HEK293 (cell line): ENCODE data around the gene PPDPF.

Source experiments
- CTCF ChIA-PET: fragments of 350-600 bp; formaldehyde crosslinking; extraction: SDS; loops from one replicate; lab custom pipeline; 2021; ENCODE audit warnings: antibody characterized with exemption; lab: Yijun Ruan, JAX
- POLR2A ChIA-PET: fragments of 300-600 bp; formaldehyde crosslinking; extraction: SDS; loops from one replicate; lab custom pipeline; 2020; ENCODE audit warnings: antibody characterized with exemption, inconsistent platforms; lab: Yijun Ruan, JAX
- H3K27ac ChIP-seq: fragments of 200-500 bp; sonication (Bioruptor generic); 2 replicates; pipeline ENCODE4 v1.5.1; 2014; ENCODE audit warnings: low read depth, low read length, control low read depth, inconsistent platforms; ENCODE audit errors: extremely low read depth
- H3K36me3 ChIP-seq, 2 experiments: fragments of 200-500 bp in 1 of 2; sonication (Bioruptor generic) in 1 of 2; 1 replicate in 1 of 2; 2 replicates in 1 of 2; pipeline ENCODE4 v1.5.1; 2014 to 2017; ENCODE audit warnings: inconsistent platforms in 2 of 2, low read length in 2 of 2; ENCODE audit not compliant: control insufficient read depth in 2 of 2, insufficient read depth in 1 of 2
- H3K4me1 ChIP-seq: fragments of 200-500 bp; sonication (Bioruptor generic); 2 replicates; pipeline ENCODE4 v1.5.1; 2014; ENCODE audit warnings: mild to moderate bottlenecking, low read length, inconsistent platforms; ENCODE audit not compliant: control insufficient read depth, insufficient read depth
- H3K4me3 ChIP-seq: 2 replicates; pipeline ENCODE4 v1.5.1; 2011; ENCODE audit warnings: low read depth, mild to moderate bottlenecking, control low read depth, low read length, moderate library complexity
- H3K9me3 ChIP-seq: fragments of 200-500 bp; sonication (Bioruptor generic); 2 replicates; pipeline ENCODE4 v1.5.1; 2014; ENCODE audit warnings: low read depth, low read length, inconsistent platforms; ENCODE audit not compliant: control insufficient read depth, insufficient read depth
- KLF9 ChIP-seq: fragments of 450-650 bp; formaldehyde crosslinking; IDR thresholded peaks from 2 replicates; pipeline ENCODE4 v1.5.1; 2016; ENCODE audit warnings: missing biosample characterization, missing genetic modification characterization, low read depth
- MYNN ChIP-seq: fragments of 450-650 bp; formaldehyde crosslinking; IDR thresholded peaks from 2 replicates; pipeline ENCODE4 v1.5.1; 2016; ENCODE audit warnings: missing biosample characterization, missing genetic modification characterization, borderline replicate concordance
- PATZ1 ChIP-seq: fragments of 450-650 bp; formaldehyde crosslinking; IDR thresholded peaks from 2 replicates; pipeline ENCODE4 v1.5.1; 2016; ENCODE audit warnings: missing biosample characterization, missing genetic modification characterization
- SCRT1 ChIP-seq: fragments of 450-650 bp; formaldehyde crosslinking; IDR thresholded peaks from 2 replicates; pipeline ENCODE4 v1.5.1; 2016; ENCODE audit warnings: missing biosample characterization, missing genetic modification characterization, borderline replicate concordance
- WT1 ChIP-seq: fragments of 450-650 bp; formaldehyde crosslinking; IDR thresholded peaks from 2 replicates; pipeline ENCODE4 v1.5.1; 2016; ENCODE audit warnings: missing biosample characterization, missing genetic modification characterization
- ZBTB17 ChIP-seq: fragments of 450-650 bp; formaldehyde crosslinking; IDR thresholded peaks from 2 replicates; pipeline ENCODE4 v1.5.1; 2016; ENCODE audit warnings: missing biosample characterization, missing genetic modification characterization
- ZBTB20 ChIP-seq: fragments of 450-650 bp; formaldehyde crosslinking; IDR thresholded peaks from 2 replicates; pipeline ENCODE4 v1.5.1; 2016; ENCODE audit warnings: missing biosample characterization, missing genetic modification characterization
- ZNF121 ChIP-seq: fragments of 450-650 bp; formaldehyde crosslinking; IDR thresholded peaks from 2 replicates; pipeline ENCODE4 v1.5.1; 2016; ENCODE audit warnings: missing biosample characterization, missing genetic modification characterization
- ZNF157 ChIP-seq: fragments of 450-650 bp; formaldehyde crosslinking; IDR thresholded peaks from 2 replicates; pipeline ENCODE4 v1.5.1; 2016; ENCODE audit warnings: missing biosample characterization, missing genetic modification characterization
- ZNF341 ChIP-seq: fragments of 450-650 bp; formaldehyde crosslinking; IDR thresholded peaks from 2 replicates; pipeline ENCODE4; 2016; ENCODE audit warnings: low read depth, missing biosample characterization, missing genetic modification characterization
- ZNF354C ChIP-seq: fragments of 450-650 bp; formaldehyde crosslinking; IDR thresholded peaks from 2 replicates; pipeline ENCODE4 v1.5.1; 2016; ENCODE audit warnings: missing biosample characterization, missing genetic modification characterization, low read depth, borderline replicate concordance
- ZNF394 ChIP-seq: fragments of 450-650 bp; formaldehyde crosslinking; IDR thresholded peaks from 2 replicates; pipeline ENCODE4 v1.5.1; 2016; ENCODE audit warnings: missing biosample characterization, missing genetic modification characterization, mild to moderate bottlenecking, moderate library complexity, borderline replicate concordance
- ZNF416 ChIP-seq: fragments of 450-650 bp; formaldehyde crosslinking; IDR thresholded peaks from 2 replicates; pipeline ENCODE4 v1.5.1; 2016; ENCODE audit warnings: missing biosample characterization, missing genetic modification characterization
- ZNF560 ChIP-seq: fragments of 450-650 bp; formaldehyde crosslinking; IDR thresholded peaks from 2 replicates; pipeline ENCODE4 v1.5.1; 2017; ENCODE audit warnings: missing biosample characterization, missing genetic modification characterization, borderline replicate concordance
- ZNF600 ChIP-seq: fragments of 450-650 bp; formaldehyde crosslinking; IDR thresholded peaks from 2 replicates; pipeline ENCODE4 v1.5.1; 2016; ENCODE audit warnings: missing biosample characterization, missing genetic modification characterization
- ZNF639 ChIP-seq: fragments of 450-650 bp; formaldehyde crosslinking; IDR thresholded peaks from 2 replicates; pipeline ENCODE4 v1.5.1; 2016; ENCODE audit warnings: missing biosample characterization, missing genetic modification characterization
- ZNF645 ChIP-seq: fragments of 450-650 bp; formaldehyde crosslinking; IDR thresholded peaks from 2 replicates; pipeline ENCODE4; 2016; ENCODE audit warnings: missing biosample characterization, missing genetic modification characterization
- ZNF707 ChIP-seq: fragments of 450-650 bp; formaldehyde crosslinking; IDR thresholded peaks from 2 replicates; pipeline ENCODE4 v1.5.1; 2016; ENCODE audit warnings: missing biosample characterization, missing genetic modification characterization
- TF ChIP-seq, protein P1 (sequence below): fragments of 450-650 bp; formaldehyde crosslinking; IDR thresholded peaks from 2 replicates; pipeline ENCODE4 v1.5.1; 2016; ENCODE audit warnings: missing biosample characterization, missing genetic modification characterization
- TF ChIP-seq, protein P2 (sequence below): fragments of 450-650 bp; formaldehyde crosslinking; IDR thresholded peaks from 2 replicates; pipeline ENCODE4 v1.5.1; 2016; ENCODE audit warnings: missing biosample characterization, missing genetic modification characterization, borderline replicate concordance

The PPDPF gene

GRCh38 chr20:63532449-63532971 is 11.9 kb downstream of the PPDPF start:
- Histone ChIP-seq H3K36me3 (no peaks in the 10 kb centered on the region), H3K4me3 (no peak overlapping the region), H3K4me1 (no peaks in the 10 kb centered on the region), H3K9me3 (no peaks in the 10 kb centered on the region), H3K27ac (no peak overlapping the region)
- CTCF ChIA-PET: interaction anchor here (0.7 kb wide), 1 partner anchor 588 kb away, joined by 3 read pairs; no protein-coding TSS in a partner anchor
- POLR2A ChIA-PET: no interaction called here
- TF ChIP-seq ZNF341 (tag by site-specific recombination) (no peak), ZBTB20 (no peak), ZNF600 (tag by site-specific recombination) (no peak), ZNF394 (tag by site-specific recombination) (no peak), ZBTB17 (tag by site-specific recombination) (0 out of 2 replicates have a peak, but pooled peaks have one; percentile 3), ZNF560 (tag by site-specific recombination) (no peak), MYNN (tag by site-specific recombination) (no peak), ZNF707 (tag by site-specific recombination) (no peak), ZNF157 (tag by site-specific recombination) (no peak)
- TF ChIP-seq, protein P1, sequence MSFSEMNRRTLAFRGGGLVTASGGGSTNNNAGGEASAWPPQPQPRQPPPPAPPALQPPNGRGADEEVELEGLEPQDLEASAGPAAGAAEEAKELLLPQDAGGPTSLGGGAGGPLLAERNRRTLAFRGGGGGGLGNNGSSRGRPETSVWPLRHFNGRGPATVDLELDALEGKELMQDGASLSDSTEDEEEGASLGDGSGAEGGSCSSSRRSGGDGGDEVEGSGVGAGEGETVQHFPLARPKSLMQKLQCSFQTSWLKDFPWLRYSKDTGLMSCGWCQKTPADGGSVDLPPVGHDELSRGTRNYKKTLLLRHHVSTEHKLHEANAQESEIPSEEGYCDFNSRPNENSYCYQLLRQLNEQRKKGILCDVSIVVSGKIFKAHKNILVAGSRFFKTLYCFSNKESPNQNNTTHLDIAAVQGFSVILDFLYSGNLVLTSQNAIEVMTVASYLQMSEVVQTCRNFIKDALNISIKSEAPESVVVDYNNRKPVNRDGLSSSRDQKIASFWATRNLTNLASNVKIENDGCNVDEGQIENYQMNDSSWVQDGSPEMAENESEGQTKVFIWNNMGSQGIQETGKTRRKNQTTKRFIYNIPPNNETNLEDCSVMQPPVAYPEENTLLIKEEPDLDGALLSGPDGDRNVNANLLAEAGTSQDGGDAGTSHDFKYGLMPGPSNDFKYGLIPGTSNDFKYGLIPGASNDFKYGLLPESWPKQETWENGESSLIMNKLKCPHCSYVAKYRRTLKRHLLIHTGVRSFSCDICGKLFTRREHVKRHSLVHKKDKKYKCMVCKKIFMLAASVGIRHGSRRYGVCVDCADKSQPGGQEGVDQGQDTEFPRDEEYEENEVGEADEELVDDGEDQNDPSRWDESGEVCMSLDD (tag by site-specific recombination): 0 out of 2 replicates have a peak, but pooled peaks have one; percentile 3
- TF ChIP-seq, protein P2, sequence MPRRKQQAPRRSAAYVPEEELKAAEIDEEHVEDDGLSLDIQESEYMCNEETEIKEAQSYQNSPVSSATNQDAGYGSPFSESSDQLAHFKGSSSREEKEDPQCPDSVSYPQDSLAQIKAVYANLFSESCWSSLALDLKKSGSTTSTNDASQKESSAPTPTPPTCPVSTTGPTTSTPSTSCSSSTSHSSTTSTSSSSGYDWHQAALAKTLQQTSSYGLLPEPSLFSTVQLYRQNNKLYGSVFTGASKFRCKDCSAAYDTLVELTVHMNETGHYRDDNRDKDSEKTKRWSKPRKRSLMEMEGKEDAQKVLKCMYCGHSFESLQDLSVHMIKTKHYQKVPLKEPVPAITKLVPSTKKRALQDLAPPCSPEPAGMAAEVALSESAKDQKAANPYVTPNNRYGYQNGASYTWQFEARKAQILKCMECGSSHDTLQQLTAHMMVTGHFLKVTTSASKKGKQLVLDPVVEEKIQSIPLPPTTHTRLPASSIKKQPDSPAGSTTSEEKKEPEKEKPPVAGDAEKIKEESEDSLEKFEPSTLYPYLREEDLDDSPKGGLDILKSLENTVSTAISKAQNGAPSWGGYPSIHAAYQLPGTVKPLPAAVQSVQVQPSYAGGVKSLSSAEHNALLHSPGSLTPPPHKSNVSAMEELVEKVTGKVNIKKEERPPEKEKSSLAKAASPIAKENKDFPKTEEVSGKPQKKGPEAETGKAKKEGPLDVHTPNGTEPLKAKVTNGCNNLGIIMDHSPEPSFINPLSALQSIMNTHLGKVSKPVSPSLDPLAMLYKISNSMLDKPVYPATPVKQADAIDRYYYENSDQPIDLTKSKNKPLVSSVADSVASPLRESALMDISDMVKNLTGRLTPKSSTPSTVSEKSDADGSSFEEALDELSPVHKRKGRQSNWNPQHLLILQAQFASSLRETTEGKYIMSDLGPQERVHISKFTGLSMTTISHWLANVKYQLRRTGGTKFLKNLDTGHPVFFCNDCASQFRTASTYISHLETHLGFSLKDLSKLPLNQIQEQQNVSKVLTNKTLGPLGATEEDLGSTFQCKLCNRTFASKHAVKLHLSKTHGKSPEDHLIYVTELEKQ (tag by site-specific recombination): no peak

- Histone ChIP-seq H3K36me3 (no peaks in the 10 kb centered on the region), H3K9me3 (no peaks in the 10 kb centered on the region), H3K4me3 (no peak overlapping the region), H3K27ac (no peak overlapping the region), H3K4me1 (no peaks in the 10 kb centered on the region)
- CTCF ChIA-PET: interaction anchor here (0.6 kb wide), 1 partner anchor 241 kb away, joined by 3 read pairs; no protein-coding TSS in a partner anchor
- POLR2A ChIA-PET: no interaction called here
- no peak for TF ChIP-seq ZNF645 (tag by site-specific recombination)
- no peak for TF ChIP-seq ZNF121 (tag by site-specific recombination)
- TF ChIP-seq ZNF639 (tag by site-specific recombination): no peak
- TF ChIP-seq SCRT1: no peak
- TF ChIP-seq KLF9 (tag by site-specific recombination): no peak
- TF ChIP-seq ZNF416 (tag by site-specific recombination): no peak
- no peak for TF ChIP-seq ZNF354C (tag by site-specific recombination)
- TF ChIP-seq ZNF394 (tag by site-specific recombination): no peak
- no peak for TF ChIP-seq WT1 (tag by site-specific recombination)
- TF ChIP-seq PATZ1 (tag by site-specific recombination): no peak
Measured at GRCh38 chr20:63533388-63533787, 12.8 kb downstream of the PPDPF start.
